IMR-90 (cell line): ENCODE measurements around the gene SH3BP4.

Source experiments
- CTCF ChIP-seq: conservative IDR thresholded peaks from 2 replicates; pipeline ENCODE4 v1.5.1; 2012; ENCODE audit warnings: mild to moderate bottlenecking, low read depth, low read length, improper control_type of control experiment
- ELK1 ChIP-seq: fragments of 150-350 bp; IDR thresholded peaks from 2 replicates; pipeline ENCODE4 v1.6.1; 2016; ENCODE audit warnings: low read depth, mild to moderate bottlenecking, low read length, moderate library complexity, borderline replicate concordance
- SMC3 ChIP-seq: fragments of 150-350 bp; IDR thresholded peaks from 2 replicates; pipeline ENCODE4 v1.6.1; 2016; ENCODE audit warnings: low read depth, mild to moderate bottlenecking, antibody characterized with exemption, low read length, moderate library complexity
- TF ChIP-seq, protein P1 (sequence below): fragments of 150-350 bp; IDR thresholded peaks from 2 replicates; pipeline ENCODE4 v1.6.1; 2017; ENCODE audit warnings: mild to moderate bottlenecking, antibody characterized with exemption, low read length, low read depth

- TF ChIP-seq, protein P1, sequence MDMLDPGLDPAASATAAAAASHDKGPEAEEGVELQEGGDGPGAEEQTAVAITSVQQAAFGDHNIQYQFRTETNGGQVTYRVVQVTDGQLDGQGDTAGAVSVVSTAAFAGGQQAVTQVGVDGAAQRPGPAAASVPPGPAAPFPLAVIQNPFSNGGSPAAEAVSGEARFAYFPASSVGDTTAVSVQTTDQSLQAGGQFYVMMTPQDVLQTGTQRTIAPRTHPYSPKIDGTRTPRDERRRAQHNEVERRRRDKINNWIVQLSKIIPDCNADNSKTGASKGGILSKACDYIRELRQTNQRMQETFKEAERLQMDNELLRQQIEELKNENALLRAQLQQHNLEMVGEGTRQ: no peak
- TF ChIP-seq ELK1 (no peak), CTCF (no peak), SMC3 (no peak)
Measured at GRCh38 chr2:234985608-234986245, 33.9 kb downstream of the SH3BP4 start.
